SU-DHL-6 (cell line): ENCODE measurements around the gene SIRPG.

Experiments
- H2AFZ ChIP-seq: fragments of 200-600 bp; sonication (generic); 2 replicates; pipeline ENCODE4 v1.6.1; 2014; ENCODE audit warnings: low read depth, mild to moderate bottlenecking, moderate library complexity, mixed read lengths, antibody characterized with exemption, low read length; ENCODE audit not compliant: severe bottlenecking
- H3F3A ChIP-seq: fragments of 200-600 bp; shearing (Covaris generic); 2 replicates; pipeline ENCODE4 v1.6.0; 2016; ENCODE audit warnings: antibody characterized with exemption, mild to moderate bottlenecking; ENCODE audit not compliant: insufficient read depth
- H3K27ac ChIP-seq: fragments of 200-600 bp; sonication (generic); 2 replicates; pipeline ENCODE4 v1.5.1; 2016; ENCODE audit warnings: low read depth, mild to moderate bottlenecking, low read length, moderate library complexity, mixed read lengths
- H3K27me3 ChIP-seq: fragments of 200-600 bp; sonication (generic), shearing (Covaris generic); 2 replicates; pipeline ENCODE4 v1.6.0; 2014; ENCODE audit warnings: mild to moderate bottlenecking, low read length
- H3K36me3 ChIP-seq: fragments of 200-600 bp; sonication (generic); 2 replicates; pipeline ENCODE4 v1.6.1; 2014; ENCODE audit warnings: mild to moderate bottlenecking, low read length, mixed read lengths
- H3K4me2 ChIP-seq: fragments of 300-600, 200-600 bp; shearing (Covaris generic), sonication (generic); 2 replicates; pipeline ENCODE4 v1.6.0; 2014; ENCODE audit warnings: low read length, low read depth, mild to moderate bottlenecking; ENCODE audit not compliant: poor library complexity, severe bottlenecking
- H3K4me3 ChIP-seq: fragments of 200-600 bp; sonication (generic); 2 replicates; pipeline ENCODE4 v1.5.1; 2014; ENCODE audit warnings: antibody characterized with exemption, low read length, mild to moderate bottlenecking, mixed read lengths; ENCODE audit not compliant: insufficient read depth, poor library complexity, severe bottlenecking
- H3K79me2 ChIP-seq: fragments of 200-600 bp; sonication (generic); 2 replicates; pipeline ENCODE4 v1.6.1; 2014; ENCODE audit warnings: mild to moderate bottlenecking, low read length, moderate library complexity; ENCODE audit not compliant: insufficient read depth
- H3K9ac ChIP-seq: fragments of 200-600 bp; sonication (generic); 2 replicates; pipeline ENCODE4 v1.7.0; 2014; ENCODE audit warnings: mild to moderate bottlenecking, low read length
- H3K9me2 ChIP-seq: fragments of 200-600 bp; sonication (generic); replicated peaks from 2 replicates; pipeline ENCODE4 v1.6.1; 2014; ENCODE audit warnings: low read length; ENCODE audit not compliant: insufficient read depth
- H3K9me3 ChIP-seq: fragments of 200-600 bp; sonication (generic); 2 replicates; pipeline ENCODE4 v1.6.1; 2014; ENCODE audit warnings: low read length, mixed read lengths; ENCODE audit not compliant: insufficient read depth
- H4K20me1 ChIP-seq: fragments of 200-600 bp; sonication (generic); 2 replicates; pipeline ENCODE4 v1.6.1; 2014; ENCODE audit warnings: low read depth, mild to moderate bottlenecking, antibody characterized with exemption, low read length, moderate library complexity, mixed read lengths
- CTCF ChIP-seq: fragments of 200-600 bp; sonication (generic); IDR thresholded peaks from one replicate; pipeline ENCODE4 v1.5.1; 2017; ENCODE audit warnings: antibody characterized with exemption, mild to moderate bottlenecking, low read length, moderate library complexity; ENCODE audit not compliant: insufficient read depth, poor library complexity, severe bottlenecking
- EZH2phosphoT487 ChIP-seq: fragments of 200-600 bp; sonication (generic), shearing (Covaris generic); conservative IDR thresholded peaks from 2 replicates; pipeline ENCODE4 v1.6.1; 2018; ENCODE audit warnings: mild to moderate bottlenecking, antibody characterized with exemption, low read length, moderate library complexity, mixed read lengths

Gene SIRPG

GRCh38 chr20:1651268-1652058 lies 6.1 kb downstream of the SIRPG start:
- Histone ChIP-seq H4K20me1 (no peaks in the 10 kb centered on the region), H3K9ac (no peak overlapping the region), H3K4me3 (no peak overlapping the region), H3F3A (no peaks in the 10 kb centered on the region), H3K27me3 (no peaks in the 10 kb centered on the region), H3K79me2 (no peaks in the 10 kb centered on the region), H3K27ac (no peak overlapping the region), H3K9me2 (no peaks in the 10 kb centered on the region), H3K9me3 (no peaks in the 10 kb centered on the region), H3K36me3 (no peaks in the 10 kb centered on the region), H3K4me2 (no peak overlapping the region), H2AFZ (no peak overlapping the region)
- TF ChIP-seq CTCF (no peak), EZH2phosphoT487 (no peak)

GRCh38 chr20:1648101-1648500 lies 9.5 kb downstream of the SIRPG start:
- Histone ChIP-seq H3K9me3 (no peaks in the 10 kb centered on the region), H3K27me3 (no peaks in the 10 kb centered on the region), H3K9me2 (no peaks in the 10 kb centered on the region), H3K27ac (no peak overlapping the region), H2AFZ (no peak overlapping the region), H3K36me3 (no peaks in the 10 kb centered on the region), H3K9ac (no peak overlapping the region), H3K4me2 (no peak overlapping the region), H4K20me1 (no peaks in the 10 kb centered on the region), H3F3A (no peaks in the 10 kb centered on the region), H3K79me2 (no peaks in the 10 kb centered on the region), H3K4me3 (no peak overlapping the region)
- no peak for TF ChIP-seq EZH2phosphoT487
- TF ChIP-seq CTCF: no peak

GRCh38 chr20:1646975-1647431 lies 10.6 kb downstream of the SIRPG start:
- Histone ChIP-seq H3K79me2 (no peaks in the 10 kb centered on the region), H4K20me1 (no peaks in the 10 kb centered on the region), H3K9me2 (no peaks in the 10 kb centered on the region), H3K36me3 (no peaks in the 10 kb centered on the region), H3F3A (no peaks in the 10 kb centered on the region), H3K4me2 (no peak overlapping the region), H2AFZ (no peak overlapping the region), H3K27me3 (no peaks in the 10 kb centered on the region), H3K4me3 (no peak overlapping the region), H3K9ac (no peak overlapping the region), H3K9me3 (no peaks in the 10 kb centered on the region), H3K27ac (no peak overlapping the region)
- TF ChIP-seq EZH2phosphoT487 (no peak), CTCF (no peak)
